HG03108 (cell line): ENCODE measurements around the gene ARRDC2.

Experiments used
- ATAC-seq: cut with Tn5 transposase; IDR thresholded peaks from one replicate; pipeline ENCODE4 v1.9.1; 2021; ENCODE audit warnings: moderate library complexity; ENCODE audit not compliant: unreplicated experiment

ARRDC2 gene

GRCh38 chr19:18057557-18057956, 49.6 kb downstream of the ARRDC2 start:
- ATAC-seq, result no peak

GRCh38 chr19:18058208-18059009, 50.4 kb downstream of the ARRDC2 start:
- no peak for ATAC-seq

- ATAC-seq, result no peak
Measured at GRCh38 chr19:18059297-18059696, 51.3 kb downstream of the ARRDC2 start.

- ATAC-seq, result no peak
Measured at GRCh38 chr19:18059902-18060301, 51.9 kb downstream of the ARRDC2 start.

GRCh38 chr19:18060472-18060871, 52.5 kb downstream of the ARRDC2 start:
- ATAC-seq, result no peak

- ATAC-seq, result no peak
Measured at GRCh38 chr19:18062028-18062427, 54.1 kb downstream of the ARRDC2 start.

GRCh38 chr19:18063463-18063862, 55.5 kb downstream of the ARRDC2 start:
- ATAC-seq, result no peak
